Activated CD8-positive, alpha-beta T cell treated with anti-CD3 and anti-CD28 coated beads for 36 hours (primary cell): ENCODE measurements around the gene MTCH1. TPM values are rescaled to one million over a fixed set of nuclear protein-coding genes. Genes with fewer than 3 reads are reported as not detected.
"Not testable (repeated sequence)": the region's sequence is repeated elsewhere in the genome, so short reads cannot be mapped to it uniquely, and the experiment has no call there.

Source experiments
- ATAC-seq: fragments of 200-7000 bp; cut with Tn5 transposase; one replicate; pipeline ENCODE4 v1.10.0; 2021; ENCODE audit warnings: mild to moderate bottlenecking, moderate library complexity
- CTCF ChIA-PET: fragments of 350-600 bp; sonication (Branson Sonifier 250); formaldehyde crosslinking; loops from one replicate; lab custom pipeline; 2021; ENCODE audit warnings: antibody characterized with exemption; lab: Charles Lee
- POLR2A ChIA-PET: fragments of 350-600 bp; sonication (Branson Sonifier 250); formaldehyde crosslinking; loops from one replicate; lab custom pipeline; 2021; ENCODE audit warnings: antibody characterized with exemption; lab: Charles Lee
- DNase-seq: peaks from one replicate; pipeline ENCODE4 v3.0.0-alpha.2; 2020
- H3K27ac Mint-ChIP-seq: one replicate; pipeline ENCODE4 v1.8.0; 2021; ENCODE audit warnings: mild to moderate bottlenecking, mixed read lengths
- H3K27me3 Mint-ChIP-seq: one replicate; pipeline ENCODE4 v1.8.0; 2021; ENCODE audit warnings: mixed read lengths
- H3K36me3 Mint-ChIP-seq: one replicate; pipeline ENCODE4 v1.8.0; 2021; ENCODE audit warnings: low read depth, mixed read lengths
- H3K4me1 Mint-ChIP-seq: one replicate; pipeline ENCODE4 v1.8.0; 2021; ENCODE audit warnings: low read depth, mixed read lengths
- H3K4me3 Mint-ChIP-seq: one replicate; pipeline ENCODE4 v1.8.0; 2021; ENCODE audit warnings: mild to moderate bottlenecking, moderate library complexity, mixed read lengths
- H3K9me3 Mint-ChIP-seq: one replicate; pipeline ENCODE4 v1.8.0; 2021; ENCODE audit warnings: mixed read lengths
- CTCF ChIP-seq: fragments of 200-600 bp; IDR thresholded peaks from one replicate; pipeline ENCODE4 v1.8.0; 2022; ENCODE audit warnings: antibody characterized with exemption, mild to moderate bottlenecking
- intact Hi-C: fragments of 100-400 bp; cut with micrococcal nuclease; formaldehyde crosslinking; loops from one replicate; pipeline ENCODE4 v1.10.0; 2022
- total RNA-seq, 2 experiments: library from RNA; stranded (reverse); gene quantifications; one replicate each; pipeline ENCODE4 v1.2.3, GENCODE V29; 2021

The MTCH1 gene
- total RNA-seq, 2 experiments from 2014 or later: 96.5 to 100 TPM

DNA sequence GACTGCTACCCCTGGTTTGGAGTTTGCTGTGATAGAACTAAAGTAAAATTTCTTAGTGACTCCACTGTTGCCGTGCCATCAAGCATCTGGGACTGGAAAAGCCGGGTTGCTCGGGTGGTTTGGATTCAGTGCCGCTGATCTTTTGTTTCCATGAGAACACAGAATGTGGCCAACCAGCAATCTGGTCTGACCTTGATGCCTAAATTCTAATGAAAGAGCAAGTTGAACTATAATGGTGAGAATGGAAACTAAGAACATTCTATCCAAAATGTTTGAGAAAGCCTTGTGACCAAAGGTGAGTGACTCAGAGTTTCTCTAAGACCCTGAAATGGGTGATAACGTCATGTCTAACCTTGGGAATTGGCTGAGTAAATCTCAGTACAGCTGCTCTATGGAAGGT is 41.3 kb downstream of the MTCH1 start:
- Mint-ChIP-seq H3K27me3 (no peaks in the 10 kb centered on the region), H3K4me3 (no peak overlapping the region), H3K9me3 (no peaks in the 10 kb centered on the region), H3K27ac (no peak overlapping the region), H3K4me1 (peaks cover 17% of the 10 kb centered on the region), H3K36me3 (no peaks in the 10 kb centered on the region)
- no peak for TF ChIP-seq CTCF
- CTCF ChIA-PET: no interaction called here
- intact Hi-C loops: no loop called here
- POLR2A ChIA-PET: no interaction called here
- no peak for DNase-seq
- peak; percentile 20 for ATAC-seq

DNA sequence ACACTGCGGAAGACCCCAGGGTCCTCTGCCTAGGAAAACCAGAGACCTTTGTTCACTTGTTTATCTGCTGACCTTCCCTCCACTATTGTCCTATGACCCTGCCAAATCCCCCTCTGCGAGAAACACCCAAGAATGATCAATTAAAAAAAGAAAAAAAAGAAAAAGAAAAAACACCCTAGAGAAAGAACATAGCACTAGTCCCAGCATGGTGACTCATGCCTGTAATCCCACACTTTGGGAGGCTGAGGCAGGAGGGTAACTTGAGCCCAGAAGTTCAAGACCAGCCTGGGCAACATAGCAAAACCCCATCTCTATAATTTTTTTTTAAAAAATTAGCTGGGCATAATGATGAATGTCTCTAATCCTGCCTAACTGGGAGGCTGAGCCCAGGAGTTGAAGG is 43.7 kb downstream of the MTCH1 start:
- H3K27me3 Mint-ChIP-seq, H3K4me1 Mint-ChIP-seq, H3K9me3 Mint-ChIP-seq, H3K36me3 Mint-ChIP-seq, CTCF ChIA-PET, H3K27ac Mint-ChIP-seq, H3K4me3 Mint-ChIP-seq, DNase-seq, POLR2A ChIA-PET, ATAC-seq, intact Hi-C loops: not testable (repeated sequence)

- H3K36me3 Mint-ChIP-seq, POLR2A ChIA-PET, ATAC-seq, H3K4me3 Mint-ChIP-seq, intact Hi-C loops, H3K27ac Mint-ChIP-seq, CTCF ChIA-PET, DNase-seq, H3K9me3 Mint-ChIP-seq, H3K4me1 Mint-ChIP-seq, H3K27me3 Mint-ChIP-seq: not testable (repeated sequence)
Observed at GRCh38 chr6:36941561-36941960, 44.4 kb downstream of the MTCH1 start.

GRCh38 chr6:36940027-36940426 is 46.0 kb downstream of the MTCH1 start:
- TF ChIP-seq CTCF: no peak
- no peaks in the 10 kb centered on the region for H3K27me3 Mint-ChIP-seq
- intact Hi-C loops: no loop called here
- H3K4me1 Mint-ChIP-seq: peaks cover 4% of the 10 kb centered on the region
- ChIA-PET POLR2A (no interaction called here), CTCF (interaction anchor here (0.8 to 0.9 kb wide), 2 partner anchors 16 to 55 kb away, joined by 3 read pairs; no protein-coding TSS in a partner anchor)
- ATAC-seq (no peak), DNase-seq (no peak)
- H3K27ac Mint-ChIP-seq: no peak overlapping the region
- no peaks in the 10 kb centered on the region for H3K9me3 Mint-ChIP-seq
- H3K36me3 Mint-ChIP-seq: no peaks in the 10 kb centered on the region
- H3K4me3 Mint-ChIP-seq: no peak overlapping the region

- H3K4me3 Mint-ChIP-seq, intact Hi-C loops, H3K27ac Mint-ChIP-seq, H3K27me3 Mint-ChIP-seq, CTCF ChIA-PET, POLR2A ChIA-PET, H3K36me3 Mint-ChIP-seq, ATAC-seq, DNase-seq, H3K9me3 Mint-ChIP-seq, H3K4me1 Mint-ChIP-seq: not testable (repeated sequence)
Observed at GRCh38 chr6:36939005-36939404, 47.0 kb downstream of the MTCH1 start.

- no peaks in the 10 kb centered on the region for H3K27me3 Mint-ChIP-seq
- no peaks in the 10 kb centered on the region for H3K4me1 Mint-ChIP-seq
- intact Hi-C loops: no loop called here
- no peak for ATAC-seq
- no peak for TF ChIP-seq CTCF
- no peaks in the 10 kb centered on the region for H3K36me3 Mint-ChIP-seq
- no peak for DNase-seq
- H3K4me3 Mint-ChIP-seq: no peak overlapping the region
- H3K27ac Mint-ChIP-seq: no peak overlapping the region
- ChIA-PET CTCF (no interaction called here), POLR2A (no interaction called here)
- no peaks in the 10 kb centered on the region for H3K9me3 Mint-ChIP-seq
Observed at GRCh38 chr6:36938536-36938935, 47.5 kb downstream of the MTCH1 start.

- no peaks in the 10 kb centered on the region for H3K4me1 Mint-ChIP-seq
- H3K4me3 Mint-ChIP-seq: no peak overlapping the region
- H3K27me3 Mint-ChIP-seq: no peaks in the 10 kb centered on the region
- ChIA-PET POLR2A (no interaction called here), CTCF (interaction anchor here (1.7 kb wide), 1 partner anchor 52 kb away, joined by 5 read pairs; the partner anchor contains the start of gene C6orf89)
- DNase-seq (no peak), ATAC-seq (no peak)
- no peaks in the 10 kb centered on the region for H3K36me3 Mint-ChIP-seq
- no peak overlapping the region for H3K27ac Mint-ChIP-seq
- TF ChIP-seq CTCF: no peak
- intact Hi-C loops: no loop called here
- no peaks in the 10 kb centered on the region for H3K9me3 Mint-ChIP-seq
Observed at GRCh38 chr6:36937896-36938295, 48.1 kb downstream of the MTCH1 start.
